Iris pigment epithelial cell (primary cell): ENCODE results near the gene ADGRB3.
A peak's percentile ranks its signal among the peaks of the same experiment; 100 is the strongest.
"Not testable (repeated sequence)": the region's sequence is repeated elsewhere in the genome, so short reads cannot be mapped to it uniquely, and the experiment has no call there.

Source experiments
- DNase-seq: peaks from one replicate; pipeline ENCODE4 v3.0.0-alpha.2; 2011; ENCODE audit warnings: low read depth

ADGRB3 gene

GRCh38 chr6:68826501-68826900 lies 191.4 kb downstream of the ADGRB3 start:
- no peak for DNase-seq

GRCh38 chr6:68834551-68834950 lies 199.5 kb downstream of the ADGRB3 start:
- DNase-seq, result peak; percentile 3

DNA sequence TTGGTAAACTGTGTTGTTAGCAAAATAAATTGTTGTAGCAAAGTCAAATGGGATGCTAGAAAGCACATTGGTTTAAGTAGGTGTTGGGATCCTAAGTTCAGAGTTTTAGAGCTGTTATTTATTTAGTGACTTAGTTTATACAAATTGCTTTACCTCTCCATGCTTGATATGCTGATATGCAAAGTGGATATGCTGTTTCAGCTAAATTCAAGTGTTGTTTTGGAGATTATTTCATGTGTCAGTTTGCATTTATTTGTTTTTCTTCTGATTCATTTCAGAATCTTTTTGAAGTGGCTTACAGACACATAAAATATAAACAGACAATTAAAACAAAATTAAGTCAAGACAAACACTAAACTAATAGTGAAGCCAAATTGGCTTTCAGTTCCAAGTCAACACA lies 203.5 kb downstream of the ADGRB3 start:
- no peak for DNase-seq

DNA sequence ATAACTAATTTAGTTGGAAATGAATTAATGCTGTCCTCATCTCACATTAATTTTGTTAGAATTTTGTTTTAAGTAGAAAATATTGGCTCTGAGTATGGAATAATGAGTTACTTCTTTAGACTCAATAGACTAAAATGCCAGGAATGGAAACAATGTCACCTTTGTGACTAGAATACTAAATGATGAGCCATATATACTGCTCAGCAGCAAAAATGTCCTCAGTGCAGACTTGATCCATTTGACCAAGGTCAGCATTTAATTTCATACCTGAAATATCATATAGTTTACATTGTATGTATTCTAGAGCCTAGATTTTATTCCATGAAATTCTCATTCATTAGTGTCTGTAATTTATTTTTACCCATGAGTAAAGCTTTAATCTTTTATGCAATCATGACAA lies 217.7 kb downstream of the ADGRB3 start:
- no peak for DNase-seq

DNA sequence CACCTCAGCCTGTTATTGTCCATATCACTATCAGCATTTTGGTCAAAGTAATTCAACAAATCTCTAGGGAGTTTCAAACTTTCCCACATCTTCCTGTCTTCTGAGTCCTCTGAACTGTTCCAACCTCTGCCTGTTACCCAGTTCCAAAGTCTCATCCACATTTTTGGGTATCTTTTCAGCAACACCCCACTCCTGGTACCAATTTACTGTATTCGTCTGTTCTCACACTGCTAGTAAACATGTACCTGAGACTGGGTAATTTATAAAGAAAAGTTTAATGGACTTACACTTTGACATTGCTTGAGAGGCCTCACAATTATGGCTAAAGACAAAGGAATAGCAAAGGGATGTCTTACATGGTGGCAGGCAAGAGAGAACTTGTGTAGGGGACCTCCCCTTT lies 224.2 kb downstream of the ADGRB3 start:
- DNase-seq, result no peak

- DNase-seq, result no peak
These were observed 233.6 kb downstream of the ADGRB3 start for GRCh38 chr6:68868646-68869045.

DNA sequence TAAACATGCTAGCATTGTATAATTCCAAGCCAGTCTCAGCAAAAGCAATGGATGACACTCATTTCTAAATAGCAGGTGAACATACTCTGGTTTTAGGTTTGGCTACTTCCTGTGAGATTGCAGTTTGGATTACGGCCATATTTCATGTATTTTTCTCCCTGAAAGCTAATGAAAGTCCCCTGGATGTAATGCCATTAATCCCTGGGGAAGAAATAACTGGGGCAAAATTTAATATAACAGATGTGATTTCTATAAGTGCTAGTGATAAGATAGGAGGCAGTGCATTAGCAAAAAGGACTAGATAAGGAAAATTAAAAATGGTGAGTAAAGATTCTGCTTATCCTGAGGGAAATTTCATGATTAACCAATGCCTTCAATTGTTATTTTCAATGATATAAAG lies 238.2 kb downstream of the ADGRB3 start:
- DNase-seq, result no peak

DNA sequence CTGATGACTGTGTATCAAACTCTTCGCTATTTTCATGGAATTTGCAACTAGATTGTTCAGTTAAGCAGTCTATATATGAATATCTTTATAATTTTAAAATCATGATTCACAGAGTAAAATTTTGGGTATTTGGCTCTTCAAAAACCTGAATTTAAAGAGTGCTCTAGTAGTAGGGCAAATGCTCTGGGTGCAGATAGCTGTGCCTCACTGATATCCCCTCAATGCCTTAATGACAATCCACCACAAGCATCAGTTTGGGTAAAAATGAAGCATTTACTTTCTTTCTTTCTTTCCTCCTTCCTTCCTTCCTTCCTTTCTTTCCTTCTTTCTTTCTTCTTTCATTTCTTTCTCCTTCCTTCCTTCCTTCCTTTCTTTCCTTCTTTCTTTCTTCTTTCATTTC lies 239.7 kb downstream of the ADGRB3 start:
- no peak for DNase-seq

DNA sequence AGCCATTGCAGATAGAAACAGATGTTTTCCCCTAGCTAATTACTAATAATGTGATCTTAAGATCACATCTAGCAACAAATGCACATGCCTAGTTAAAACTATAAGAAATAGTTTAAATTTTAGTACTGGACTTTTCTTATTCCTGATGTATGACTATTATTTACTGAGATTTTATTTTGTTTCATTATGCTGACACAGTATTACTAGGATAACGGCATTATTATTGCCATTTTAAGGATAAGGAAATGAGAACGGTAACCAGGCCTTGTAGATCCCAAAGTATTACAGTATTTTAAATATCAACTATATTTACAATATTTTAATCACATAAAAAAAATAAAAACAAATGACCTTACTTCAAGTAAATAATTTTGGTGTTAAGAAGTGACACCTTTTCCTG lies 240.3 kb downstream of the ADGRB3 start:
- no peak for DNase-seq

DNA sequence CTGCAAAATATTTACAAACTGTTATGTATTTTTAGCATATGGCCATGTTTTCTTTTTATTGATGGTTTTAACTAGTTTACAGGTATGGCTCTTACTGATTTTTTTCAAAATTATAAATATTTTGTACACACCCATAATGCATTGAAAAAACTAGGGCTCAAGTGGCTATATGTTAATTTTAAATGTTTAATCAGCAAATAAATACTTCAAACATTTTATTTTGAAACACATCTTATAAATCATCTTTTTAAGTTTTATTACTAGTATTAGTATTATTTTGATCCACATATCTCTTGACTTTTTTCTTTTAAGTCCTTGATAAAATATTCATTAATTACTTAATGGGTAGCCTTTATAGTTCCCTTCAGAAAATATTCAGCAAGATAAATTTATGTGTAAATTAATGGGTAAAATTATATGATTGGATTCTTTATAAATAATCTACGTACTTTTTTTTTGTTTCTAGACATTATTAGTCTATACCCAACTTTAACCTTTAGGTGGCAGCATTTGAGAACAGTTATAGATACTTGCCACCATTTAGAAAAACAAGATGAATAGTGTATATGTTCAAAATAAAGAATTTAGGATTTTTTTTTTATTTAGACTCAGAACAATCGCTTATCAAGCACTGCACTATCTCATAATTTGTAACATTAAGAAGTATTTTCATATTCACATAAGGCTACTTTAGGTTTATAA lies 241.9 kb downstream of the ADGRB3 start:
- peak; percentile 18 for DNase-seq

GRCh38 chr6:68880050-68880813 lies 245.2 kb downstream of the ADGRB3 start:
- DNase-seq, result no peak

DNA sequence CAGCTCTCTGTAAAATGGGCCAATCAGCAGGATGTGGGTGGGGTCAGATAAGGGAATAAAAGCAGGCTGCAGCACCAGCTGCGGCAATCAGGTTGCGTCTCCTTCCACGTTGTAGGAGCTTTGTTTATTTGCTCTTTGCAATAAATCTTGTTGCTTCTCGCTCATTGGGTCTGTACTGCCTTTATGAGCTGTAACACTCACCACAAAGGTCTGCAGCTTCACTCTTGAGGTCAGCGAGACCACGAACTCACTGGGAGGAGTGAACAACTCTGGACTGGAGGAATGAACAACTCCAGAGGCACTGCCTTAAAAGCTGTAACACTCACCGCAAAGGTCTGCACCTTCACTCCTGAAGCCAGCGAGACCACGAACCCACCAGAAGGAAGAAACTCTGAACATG lies 248.2 kb downstream of the ADGRB3 start:
- not testable (repeated sequence) for DNase-seq

DNA sequence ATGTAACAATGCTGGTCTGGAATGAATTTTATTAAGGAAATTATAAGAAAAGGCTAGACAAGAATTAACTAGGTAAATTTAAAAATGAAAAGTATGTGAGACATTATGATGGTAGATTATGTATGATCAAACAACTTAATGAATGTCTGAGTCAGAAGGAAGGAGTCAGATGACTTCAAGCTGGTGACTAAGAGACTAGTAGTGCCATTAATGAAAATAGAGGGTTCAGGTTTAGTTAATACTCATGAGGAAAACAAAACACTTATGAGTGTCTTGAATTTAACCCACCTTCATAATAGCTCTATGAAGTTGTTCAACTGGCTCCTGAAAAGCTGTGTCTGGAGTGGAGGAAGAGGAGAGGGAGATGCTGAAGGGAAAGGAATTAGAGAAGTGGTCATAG lies 256.3 kb downstream of the ADGRB3 start:
- peak; percentile 0 for DNase-seq

DNA sequence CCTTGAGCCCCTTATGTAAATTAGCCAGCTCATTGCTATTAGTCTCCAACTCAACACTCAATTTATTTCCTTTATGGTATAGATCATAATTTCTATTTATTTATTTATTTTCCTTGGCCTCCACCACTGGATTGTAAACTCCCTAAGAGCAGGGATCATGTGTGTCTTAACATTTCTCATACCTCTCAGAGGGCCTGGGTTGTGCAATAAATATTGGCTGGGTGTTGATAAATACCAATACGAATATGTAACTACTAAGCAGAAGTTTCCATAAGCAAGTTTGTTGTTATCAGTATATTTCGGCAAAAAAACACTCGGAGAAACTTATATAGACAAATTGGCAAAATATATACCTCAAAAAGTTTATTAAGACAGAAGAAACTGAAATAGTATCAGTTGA lies 257.4 kb downstream of the ADGRB3 start:
- no peak for DNase-seq

DNA sequence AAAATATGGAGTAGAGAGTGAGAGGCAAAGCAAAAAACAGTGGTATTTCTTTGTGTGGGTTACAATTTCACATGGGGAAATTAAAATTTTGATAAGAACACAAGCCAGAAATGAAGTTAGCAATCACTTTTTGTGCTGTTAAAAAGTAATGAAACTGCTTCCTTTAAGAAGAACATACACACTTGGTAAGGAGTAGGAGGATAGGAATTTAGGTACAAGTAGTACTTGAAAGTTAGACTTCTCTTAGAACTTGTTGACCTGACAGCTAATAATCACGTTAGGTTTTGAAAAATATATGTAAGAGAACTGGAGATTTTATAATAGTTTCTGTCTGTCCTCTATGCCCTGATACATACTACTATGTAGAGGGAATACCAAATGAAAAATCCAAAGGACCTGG lies 260.8 kb downstream of the ADGRB3 start:
- no peak for DNase-seq

GRCh38 chr6:68901044-68901443 lies 266.0 kb downstream of the ADGRB3 start:
- DNase-seq, result no peak

DNA sequence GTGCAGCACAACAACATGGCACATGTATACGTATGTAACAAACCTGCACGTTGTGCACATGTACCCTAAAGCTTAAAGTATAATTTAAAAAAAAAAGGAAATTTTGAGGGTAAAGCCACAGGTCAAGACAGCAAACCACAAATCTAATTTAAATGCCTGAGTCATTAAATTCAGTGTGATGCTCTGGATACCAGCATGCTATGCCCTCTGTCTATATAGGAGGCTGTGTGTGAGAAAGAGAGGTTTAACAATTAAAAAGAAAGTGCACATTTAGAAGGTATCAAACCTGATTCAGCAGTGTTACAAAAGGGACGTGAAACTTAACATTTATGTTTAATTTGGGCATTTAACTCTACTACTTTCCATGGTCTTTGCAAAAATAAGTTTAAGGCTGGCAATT lies 276.3 kb downstream of the ADGRB3 start:
- no peak for DNase-seq

DNA sequence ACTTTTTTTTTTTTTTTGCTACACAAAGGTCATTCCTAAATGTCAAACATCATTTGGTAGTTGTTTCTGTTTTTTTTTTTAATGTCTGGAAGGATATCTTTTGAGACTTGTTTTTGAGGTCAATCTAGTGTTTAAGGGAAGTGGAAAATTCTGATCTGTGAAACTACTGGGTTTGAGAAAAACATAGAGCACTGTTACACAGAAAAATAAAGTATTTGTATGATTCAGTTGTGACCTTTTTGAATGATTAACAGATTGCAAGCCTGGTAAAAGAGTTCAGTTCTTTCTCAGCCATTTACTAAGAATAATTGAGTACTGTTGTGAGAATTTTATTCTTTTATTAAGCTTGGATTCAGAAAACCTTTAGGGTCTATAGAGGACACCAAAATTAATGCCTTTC lies 276.7 kb downstream of the ADGRB3 start:
- no peak for DNase-seq

GRCh38 chr6:68912805-68913204 lies 277.7 kb downstream of the ADGRB3 start:
- DNase-seq, result not testable (repeated sequence)

GRCh38 chr6:68915586-68915985 lies 280.5 kb downstream of the ADGRB3 start:
- DNase-seq, result no peak

- no peak for DNase-seq
These were observed 284.5 kb downstream of the ADGRB3 start for GRCh38 chr6:68919537-68919936.

- DNase-seq, result no peak
These were observed 306.3 kb downstream of the ADGRB3 start for GRCh38 chr6:68941345-68941744.

GRCh38 chr6:68947721-68948120 lies 312.6 kb downstream of the ADGRB3 start:
- no peak for DNase-seq

GRCh38 chr6:68951270-68951669 lies 316.2 kb downstream of the ADGRB3 start:
- DNase-seq, result no peak
